HG03280 (cell line): Measurements from ENCODE around the gene SNRPB.

Experiments
- ATAC-seq: cut with Tn5 transposase; IDR thresholded peaks from one replicate; pipeline ENCODE4 v1.9.1; 2021; ENCODE audit warnings: mild to moderate bottlenecking, moderate library complexity; ENCODE audit not compliant: unreplicated experiment

Gene SNRPB

DNA sequence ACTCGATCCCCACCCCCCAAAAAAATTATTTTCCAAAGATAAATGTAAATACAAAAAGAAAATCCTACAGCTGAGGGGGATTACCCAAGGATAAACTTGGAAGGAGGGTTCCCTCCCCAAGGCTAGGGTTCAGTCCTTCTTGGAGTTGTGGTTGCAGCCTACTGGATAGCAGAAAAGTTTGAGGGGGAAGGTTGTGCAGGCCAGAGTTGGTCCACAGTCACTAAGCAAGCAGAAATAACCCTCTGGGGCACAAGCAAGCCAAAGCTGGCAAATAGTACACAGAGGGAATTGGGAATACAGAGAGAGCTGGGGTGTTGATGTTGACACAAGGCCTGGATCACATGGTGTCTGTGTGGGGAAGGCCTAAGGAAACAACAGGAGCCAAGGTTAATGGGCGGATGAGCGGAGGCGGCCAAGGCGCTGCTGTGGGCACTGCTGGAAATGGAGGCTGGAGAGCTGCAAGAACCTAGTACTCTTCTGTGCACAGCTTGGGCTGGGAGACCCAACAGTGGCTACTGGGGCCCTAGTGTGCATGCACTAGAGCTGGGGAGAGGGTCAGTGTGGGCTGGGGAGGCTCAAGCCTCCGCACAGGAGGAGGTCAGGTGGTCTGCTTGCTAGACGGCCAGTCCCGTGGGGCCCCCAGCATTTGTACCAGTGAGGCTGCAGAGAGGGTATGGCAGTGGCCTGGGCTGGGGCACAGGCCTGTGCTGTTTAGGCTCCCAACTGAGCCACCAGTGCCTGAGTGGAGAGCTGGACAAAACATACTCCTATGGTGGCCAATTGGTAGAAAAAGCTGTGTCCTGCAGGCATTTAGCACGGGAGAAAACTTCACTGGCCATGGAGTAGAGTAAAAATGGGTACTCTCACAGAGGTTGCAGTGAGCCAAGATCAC lies 5.5 kb upstream of the SNRPB start:
- ATAC-seq: no peak

GRCh38 chr20:2473516-2473915 lies 2.9 kb upstream of the SNRPB start:
- ATAC-seq: no peak

DNA sequence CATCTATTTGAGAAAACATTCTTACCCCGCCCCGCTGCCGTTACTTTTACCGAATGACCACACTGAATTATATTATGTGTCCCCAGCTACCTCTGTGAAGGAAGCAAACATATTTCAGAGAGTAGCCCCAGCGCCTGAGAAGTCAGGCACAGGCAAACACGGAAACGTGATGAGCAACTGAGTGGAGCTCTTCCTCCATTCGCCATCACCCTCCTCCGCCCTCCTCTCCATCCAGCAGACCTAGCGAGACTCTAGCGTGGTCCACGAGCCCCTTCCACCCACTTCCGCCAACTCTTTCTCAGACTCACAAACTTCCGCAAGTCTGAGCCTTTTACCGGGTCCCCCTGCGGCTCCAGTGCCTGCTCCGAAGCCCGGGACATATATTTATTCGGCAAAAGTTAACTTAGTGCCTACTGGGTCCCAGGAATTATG lies 582 bp downstream of the SNRPB start:
- ATAC-seq: peak; percentile 31

GRCh38 chr20:2468581-2469407 lies 1.8 kb downstream of the SNRPB start:
- ATAC-seq: no peak

GRCh38 chr20:2467412-2467811 lies 3.2 kb downstream of the SNRPB start:
- no peak for ATAC-seq

- no peak for ATAC-seq
Observed at GRCh38 chr20:2465100-2465499, 5.5 kb downstream of the SNRPB start.

GRCh38 chr20:2463616-2464365 lies 6.8 kb downstream of the SNRPB start:
- no peak for ATAC-seq

DNA sequence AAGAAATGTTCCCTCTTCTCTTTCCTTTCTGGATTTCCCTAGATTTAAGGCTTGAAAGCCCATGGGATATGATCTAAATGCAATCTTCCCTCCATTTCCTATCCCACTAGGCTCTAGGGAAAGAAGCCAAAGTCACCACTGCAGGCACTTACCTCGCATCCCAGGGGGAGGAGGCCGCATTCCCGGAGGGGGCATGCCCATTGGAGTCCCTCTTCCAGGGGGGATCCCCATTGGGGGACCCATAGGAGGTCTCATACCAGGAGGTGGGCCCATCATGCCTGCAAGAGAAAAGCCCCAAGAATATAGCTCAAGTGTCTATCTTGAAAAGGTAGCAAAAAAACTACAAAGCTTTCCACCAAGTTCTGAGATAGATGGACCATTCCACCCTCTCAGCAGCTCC lies 8.1 kb downstream of the SNRPB start:
- no peak for ATAC-seq

DNA sequence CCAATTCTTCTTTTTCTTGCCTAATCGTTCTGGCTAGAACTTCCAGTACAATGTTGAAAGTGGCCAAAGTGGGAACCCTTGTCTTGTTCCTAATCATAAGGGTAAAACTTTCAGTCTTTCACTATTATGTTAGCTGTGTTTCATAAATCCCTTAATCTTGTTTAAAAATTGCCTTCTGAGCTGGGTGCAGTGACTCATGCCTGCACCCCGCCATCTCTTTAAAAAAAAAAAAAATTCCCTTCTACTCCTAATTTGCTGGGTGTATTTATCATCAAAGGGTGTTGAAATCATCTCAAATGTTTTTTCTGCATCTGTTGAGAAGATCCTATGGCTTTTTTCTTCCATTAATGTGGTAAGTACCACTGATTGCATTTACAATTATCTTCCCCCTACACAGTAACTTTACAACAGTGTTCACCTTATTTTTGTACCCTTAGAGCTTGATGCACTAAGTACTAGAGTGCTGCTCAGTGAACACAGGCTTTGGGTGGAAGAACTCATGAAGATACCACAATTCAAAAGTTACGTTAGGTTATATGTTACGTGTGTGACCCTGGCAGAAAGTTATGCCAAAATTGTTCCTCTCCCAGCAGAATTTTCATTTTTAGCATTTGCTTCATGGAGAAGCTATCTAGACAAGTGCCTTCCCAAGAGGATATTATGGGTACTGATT lies 9.7 kb downstream of the SNRPB start:
- no peak for ATAC-seq

GRCh38 chr20:2459981-2460751 lies 10.4 kb downstream of the SNRPB start:
- ATAC-seq: no peak

- ATAC-seq: no peak
Observed at GRCh38 chr20:2458919-2459499, 11.6 kb downstream of the SNRPB start.

- no peak for ATAC-seq
Observed at GRCh38 chr20:2455771-2456497, 14.7 kb downstream of the SNRPB start.

DNA sequence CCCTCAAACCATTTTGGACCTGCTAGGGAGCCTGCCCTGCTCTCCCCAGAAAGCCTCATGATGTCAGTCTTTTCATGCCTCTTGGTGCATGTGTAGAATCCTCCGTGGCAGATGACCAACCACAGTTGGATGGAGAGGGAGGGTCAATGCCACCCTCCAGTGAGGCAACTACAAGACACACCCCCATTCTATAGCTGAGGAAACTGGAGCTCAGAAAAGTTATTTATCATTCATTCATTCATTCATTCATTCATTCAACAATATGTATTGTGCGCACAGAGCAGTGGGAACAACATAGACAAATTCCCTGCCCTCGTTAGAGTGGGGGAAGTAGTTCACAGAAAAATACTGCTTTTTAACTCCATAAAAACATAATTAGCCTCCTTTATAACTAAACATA lies 16.8 kb downstream of the SNRPB start:
- no peak for ATAC-seq

DNA sequence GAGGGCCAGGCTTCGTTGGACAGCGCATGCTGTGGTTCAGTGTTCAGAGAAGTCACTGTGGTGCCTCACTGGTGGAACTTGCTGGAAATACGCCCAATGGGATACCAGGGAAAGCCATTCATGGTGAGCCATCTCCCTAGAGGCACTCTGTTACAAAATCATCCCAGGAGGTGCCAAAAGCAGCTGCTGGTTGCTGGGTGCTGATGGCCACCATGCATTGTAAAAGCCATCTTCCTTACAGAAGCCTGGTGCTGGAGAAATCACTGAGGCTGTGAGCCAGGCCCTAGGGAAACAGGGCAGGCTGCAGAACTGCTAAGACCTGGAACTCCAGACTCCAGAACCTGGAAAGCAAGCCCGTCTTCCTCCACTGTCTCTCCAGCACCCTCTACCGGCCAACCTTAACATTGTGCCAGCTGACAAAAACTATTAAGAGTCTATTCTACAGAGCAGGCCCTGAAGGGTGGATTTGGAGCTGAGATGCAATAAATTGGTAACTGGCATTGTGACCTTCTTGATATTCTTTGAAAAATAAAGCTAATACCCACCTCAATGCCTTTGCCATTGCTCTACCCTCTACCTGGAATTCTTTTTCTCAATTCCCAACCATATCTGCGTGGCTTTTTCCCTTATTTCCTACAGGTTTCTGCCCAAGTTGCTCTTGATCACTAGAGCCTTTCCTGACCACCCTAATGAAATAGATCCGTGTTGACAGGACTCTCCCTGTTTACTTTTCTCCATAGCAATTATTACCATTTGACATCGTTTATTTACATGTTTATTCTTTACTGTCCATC lies 18.5 kb downstream of the SNRPB start:
- ATAC-seq: no peak

DNA sequence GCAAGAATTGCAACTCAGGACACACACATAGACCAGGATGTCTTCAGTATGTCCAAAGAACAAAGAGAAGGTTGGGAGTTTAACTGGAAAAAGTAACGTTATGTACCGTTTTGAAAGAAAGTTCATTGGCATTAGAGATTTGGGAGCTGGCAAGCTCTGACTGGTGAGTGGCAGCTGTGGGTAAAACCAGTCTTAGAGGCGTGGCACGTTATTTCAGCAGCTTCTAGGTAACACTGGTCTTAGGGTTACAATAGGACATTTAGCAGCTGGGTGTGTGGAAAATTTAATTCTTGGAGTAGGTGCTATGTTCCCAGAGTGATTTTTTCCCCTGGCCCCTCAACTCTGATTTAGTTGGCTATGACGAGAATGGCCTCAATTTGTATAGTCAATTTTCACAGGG lies 19.2 kb downstream of the SNRPB start:
- ATAC-seq: no peak

- no peak for ATAC-seq
Observed at GRCh38 chr20:2449386-2449785, 21.2 kb downstream of the SNRPB start.

DNA sequence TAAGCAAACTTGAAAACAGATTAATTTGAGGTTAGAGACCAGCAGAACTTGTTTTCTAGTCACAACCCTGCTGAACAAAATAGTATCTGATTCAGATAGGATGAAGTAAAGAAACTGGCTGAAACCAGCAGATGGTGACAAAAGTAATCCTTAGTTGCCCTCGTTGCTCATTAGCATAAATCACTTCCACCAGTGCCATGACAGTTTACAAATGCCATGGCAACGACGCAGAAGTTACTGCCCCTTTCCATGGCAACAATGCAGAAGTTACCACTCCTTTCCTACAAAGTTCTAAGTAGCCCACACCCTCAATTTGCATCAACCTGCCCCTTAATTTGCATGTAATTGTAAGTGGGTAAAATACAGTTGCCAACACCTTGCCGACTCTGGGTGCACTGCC lies 23.7 kb downstream of the SNRPB start:
- no peak for ATAC-seq

GRCh38 chr20:2431185-2431584 lies 39.4 kb downstream of the SNRPB start:
- no peak for ATAC-seq
